ENCODE measurements around the gene DENND1A. TPM values are rescaled to one million over a fixed set of nuclear protein-coding genes. Genes with fewer than 3 reads are reported as not detected.

The DENND1A gene
- total and polyA plus RNA-seq, 7 donors: 12.8 to 33.2 (median 19.2) TPM

DNA sequence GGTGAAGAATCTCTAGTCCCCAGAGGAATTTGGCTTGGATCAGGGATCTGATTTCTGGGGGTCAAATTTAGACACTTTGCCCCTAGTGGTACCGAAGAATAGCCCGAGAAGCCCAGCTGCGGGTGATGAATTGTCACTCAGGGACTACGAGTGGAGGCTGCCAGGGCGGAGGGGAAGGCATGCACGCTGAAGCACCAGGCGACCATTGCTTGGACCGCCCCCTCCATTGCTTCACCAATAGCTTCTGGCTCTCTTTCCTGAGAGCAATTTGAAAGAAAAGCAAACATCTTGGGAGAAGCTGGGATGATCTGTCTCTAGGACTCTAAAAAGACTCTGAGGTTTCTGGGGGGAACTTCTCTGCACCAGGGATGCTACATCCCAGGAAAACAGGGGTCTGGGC lies 436.3 kb downstream of the DENND1A start:
- no peaks in the 10 kb centered on the region for H3K27me3 ChIP-seq
- H3K4me1 ChIP-seq: no peaks in the 10 kb centered on the region
- no peaks in the 10 kb centered on the region for H3K36me3 ChIP-seq
- no peak overlapping the region for H3K4me3 ChIP-seq
- no peaks in the 10 kb centered on the region for H3K9me3 ChIP-seq
- no peak for TF ChIP-seq POLR2AphosphoS5 (IDR thresholded peaks at IDR 0.05)
- H3K27ac ChIP-seq: no peak overlapping the region
- peak; percentile 40 for DNase-seq
- 87 to 95% methylated on average over 8 of the region's 8 CpGs for WGBS, 2 donors
- intact Hi-C loops (cut with DNase I): no loop called here

DNA sequence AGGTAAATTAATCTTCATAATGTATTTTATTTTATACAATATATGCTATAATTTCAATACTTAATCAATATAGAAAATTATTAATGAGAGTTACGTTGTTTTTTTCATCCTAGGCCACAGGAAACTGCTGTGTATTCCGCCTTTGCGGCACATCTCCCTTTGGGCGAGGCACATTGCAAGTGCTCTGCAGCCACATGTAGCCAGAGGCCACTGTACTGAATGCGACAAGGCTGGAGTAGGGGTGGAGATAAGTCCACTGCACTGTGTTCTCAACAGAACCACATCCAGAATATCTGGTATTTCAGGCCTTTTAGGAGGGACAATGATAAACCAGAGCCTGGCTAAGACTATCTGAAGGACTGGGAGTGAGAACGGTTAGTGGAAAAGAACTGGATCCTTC lies 439.2 kb downstream of the DENND1A start:
- WGBS, 2 donors: 87 to 96% methylated on average over 6 of the region's 6 CpGs
- intact Hi-C loops (cut with DNase I): no loop called here

DNA sequence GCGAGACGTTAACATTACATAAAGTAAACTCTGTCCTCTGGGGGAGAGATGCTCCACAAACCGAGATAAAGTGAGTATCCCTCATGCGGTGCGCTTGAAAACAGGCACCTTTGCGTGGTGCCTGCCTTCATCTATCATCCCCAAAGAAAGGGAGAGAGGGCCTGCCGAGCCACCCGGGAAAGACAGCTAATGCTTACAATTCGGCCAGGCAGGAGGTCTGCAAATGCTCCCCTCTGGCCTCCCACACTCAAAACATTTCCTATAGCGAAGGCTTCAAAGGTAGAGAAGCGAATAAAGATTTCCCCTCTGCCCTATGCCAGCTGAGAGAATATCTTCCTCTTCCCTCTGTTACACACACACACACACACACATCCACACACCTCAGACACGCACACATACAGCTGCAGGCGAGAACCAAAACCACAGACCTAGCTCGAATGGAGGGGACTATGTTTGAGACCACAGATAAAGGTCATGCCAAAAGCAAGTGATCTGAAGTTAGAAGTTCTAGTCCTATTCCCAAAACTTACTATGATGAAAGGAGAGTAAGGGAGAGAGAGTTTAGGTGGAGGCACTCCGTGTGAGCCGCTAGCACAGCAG lies 441.1 kb downstream of the DENND1A start:
- Histone ChIP-seq H3K4me1 (no peaks in the 10 kb centered on the region), H3K36me3 (no peaks in the 10 kb centered on the region), H3K27ac (no peak overlapping the region), H3K4me3 (no peak overlapping the region), H3K27me3 (no peaks in the 10 kb centered on the region), H3K9me3 (no peaks in the 10 kb centered on the region)
- 76 to 88% methylated on average over 16 of the region's 16 CpGs for WGBS, 2 donors
- intact Hi-C loops (cut with DNase I): loop anchor here (10.0 kb wide), 1 partner anchor 56 kb away; no protein-coding TSS in a partner anchor
- TF ChIP-seq, protein P1, sequence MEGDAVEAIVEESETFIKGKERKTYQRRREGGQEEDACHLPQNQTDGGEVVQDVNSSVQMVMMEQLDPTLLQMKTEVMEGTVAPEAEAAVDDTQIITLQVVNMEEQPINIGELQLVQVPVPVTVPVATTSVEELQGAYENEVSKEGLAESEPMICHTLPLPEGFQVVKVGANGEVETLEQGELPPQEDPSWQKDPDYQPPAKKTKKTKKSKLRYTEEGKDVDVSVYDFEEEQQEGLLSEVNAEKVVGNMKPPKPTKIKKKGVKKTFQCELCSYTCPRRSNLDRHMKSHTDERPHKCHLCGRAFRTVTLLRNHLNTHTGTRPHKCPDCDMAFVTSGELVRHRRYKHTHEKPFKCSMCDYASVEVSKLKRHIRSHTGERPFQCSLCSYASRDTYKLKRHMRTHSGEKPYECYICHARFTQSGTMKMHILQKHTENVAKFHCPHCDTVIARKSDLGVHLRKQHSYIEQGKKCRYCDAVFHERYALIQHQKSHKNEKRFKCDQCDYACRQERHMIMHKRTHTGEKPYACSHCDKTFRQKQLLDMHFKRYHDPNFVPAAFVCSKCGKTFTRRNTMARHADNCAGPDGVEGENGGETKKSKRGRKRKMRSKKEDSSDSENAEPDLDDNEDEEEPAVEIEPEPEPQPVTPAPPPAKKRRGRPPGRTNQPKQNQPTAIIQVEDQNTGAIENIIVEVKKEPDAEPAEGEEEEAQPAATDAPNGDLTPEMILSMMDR (IDR thresholded peaks at IDR 0.05): no peak
- TF ChIP-seq POLR2A (IDR thresholded peaks at IDR 0.05): no peak
- TF ChIP-seq POLR2AphosphoS5 (IDR thresholded peaks at IDR 0.05): no peak
- no peak for TF ChIP-seq EP300 (IDR thresholded peaks at IDR 0.05)
- DNase-seq: peak; percentile 17

More for the DNA sequence above, 439.2 kb downstream of the DENND1A start:
- Histone ChIP-seq H3K27me3 (no peaks in the 10 kb centered on the region), H3K4me1 (no peaks in the 10 kb centered on the region), H3K9me3 (no peaks in the 10 kb centered on the region), H3K4me3 (no peak overlapping the region), H3K27ac (no peak overlapping the region), H3K36me3 (no peaks in the 10 kb centered on the region)
- no peak for DNase-seq
- TF ChIP-seq EP300 (IDR thresholded peaks at IDR 0.05): no peak
- no peak for TF ChIP-seq POLR2AphosphoS5 (IDR thresholded peaks at IDR 0.05)
- TF ChIP-seq POLR2A (IDR thresholded peaks at IDR 0.05): no peak
- TF ChIP-seq, protein P1 (IDR thresholded peaks at IDR 0.05): no peak

DNA sequence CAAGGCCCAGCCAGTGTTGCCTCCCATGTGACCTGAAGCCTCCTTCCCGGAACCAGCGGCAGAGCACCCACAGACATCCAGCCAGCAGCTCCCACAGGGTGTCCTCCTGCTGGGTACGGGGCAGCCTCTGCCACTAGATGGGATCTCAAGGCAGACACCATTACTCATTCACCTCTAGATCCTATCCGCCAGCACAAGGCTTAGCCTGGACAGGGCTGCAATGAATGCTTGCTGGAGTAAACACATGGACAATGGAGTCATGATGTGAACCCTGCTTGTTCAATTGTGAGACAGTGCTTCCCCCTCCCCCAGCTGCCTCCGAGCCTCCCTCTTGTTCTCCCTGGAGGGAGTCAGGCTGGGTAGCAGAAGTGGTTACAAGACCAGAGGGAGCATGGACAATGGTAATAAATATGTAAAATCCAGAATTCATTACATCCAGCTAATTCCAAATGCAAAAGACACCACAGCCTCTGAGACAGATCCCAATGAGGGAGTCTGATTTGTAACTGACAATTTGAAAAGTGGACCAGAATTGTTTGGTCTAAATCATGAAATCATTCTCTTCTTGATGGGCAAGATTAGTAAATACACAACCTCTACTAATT lies 441.9 kb downstream of the DENND1A start:
- no peak overlapping the region for H3K4me3 ChIP-seq
- H3K27ac ChIP-seq: no peak overlapping the region
- 96 to 97% methylated on average over 5 of the region's 5 CpGs for WGBS, 2 donors
- DNase-seq: peak; percentile 42
- no peaks in the 10 kb centered on the region for H3K4me1 ChIP-seq
- H3K36me3 ChIP-seq: no peaks in the 10 kb centered on the region
- intact Hi-C loops (cut with DNase I): loop anchor here (10.0 kb wide), 1 partner anchor 57 kb away; no protein-coding TSS in a partner anchor
- no peaks in the 10 kb centered on the region for H3K9me3 ChIP-seq
- H3K27me3 ChIP-seq: no peaks in the 10 kb centered on the region
- TF ChIP-seq POLR2A (IDR thresholded peaks at IDR 0.05) (no peak), POLR2AphosphoS5 (IDR thresholded peaks at IDR 0.05) (no peak), EP300 (IDR thresholded peaks at IDR 0.05) (no peak)
- TF ChIP-seq, protein P1 (IDR thresholded peaks at IDR 0.05): no peak

DNA sequence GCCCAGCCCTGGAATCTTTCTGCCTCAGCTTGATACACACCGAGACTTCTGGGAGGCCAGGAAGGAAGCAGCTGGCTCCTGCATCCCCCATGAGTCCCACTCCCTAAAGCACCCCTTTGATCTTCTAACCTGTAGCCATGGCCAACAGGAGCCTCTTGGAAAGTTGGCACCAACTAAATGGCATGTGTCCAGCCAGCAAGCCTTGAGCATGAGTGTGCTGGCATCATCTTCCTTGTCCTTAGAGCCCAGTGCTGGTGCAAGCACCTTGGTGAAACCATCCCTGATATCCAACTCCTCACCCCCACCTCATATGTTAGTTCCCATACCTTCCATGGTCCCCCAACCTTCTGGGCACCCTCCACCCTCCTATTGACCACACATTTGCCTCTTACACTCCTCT lies 443.5 kb downstream of the DENND1A start:
- Histone ChIP-seq H3K9me3 (no peaks in the 10 kb centered on the region), H3K4me1 (no peaks in the 10 kb centered on the region), H3K27ac (no peak overlapping the region), H3K27me3 (no peaks in the 10 kb centered on the region), H3K36me3 (no peaks in the 10 kb centered on the region), H3K4me3 (no peak overlapping the region)
- DNase-seq: peak; percentile 40
- WGBS, 2 donors: 80 to 92% methylated on average over 1 of the region's 1 CpG
- intact Hi-C loops (cut with DNase I): loop anchor here (10.0 kb wide), 1 partner anchor 58 kb away; no protein-coding TSS in a partner anchor
- no peak for TF ChIP-seq EP300 (IDR thresholded peaks at IDR 0.05)
- TF ChIP-seq, protein P1 (IDR thresholded peaks at IDR 0.05): no peak
- no peak for TF ChIP-seq POLR2AphosphoS5 (IDR thresholded peaks at IDR 0.05)
- no peak for TF ChIP-seq POLR2A (IDR thresholded peaks at IDR 0.05)
